ENCODE results near the gene CASP2. TPM values are rescaled to one million over a fixed set of nuclear protein-coding genes. Genes with fewer than 3 reads are reported as not detected.

Gene CASP2
- total RNA-seq, 1 experiment from 2014 or later, result 67.2 TPM

DNA sequence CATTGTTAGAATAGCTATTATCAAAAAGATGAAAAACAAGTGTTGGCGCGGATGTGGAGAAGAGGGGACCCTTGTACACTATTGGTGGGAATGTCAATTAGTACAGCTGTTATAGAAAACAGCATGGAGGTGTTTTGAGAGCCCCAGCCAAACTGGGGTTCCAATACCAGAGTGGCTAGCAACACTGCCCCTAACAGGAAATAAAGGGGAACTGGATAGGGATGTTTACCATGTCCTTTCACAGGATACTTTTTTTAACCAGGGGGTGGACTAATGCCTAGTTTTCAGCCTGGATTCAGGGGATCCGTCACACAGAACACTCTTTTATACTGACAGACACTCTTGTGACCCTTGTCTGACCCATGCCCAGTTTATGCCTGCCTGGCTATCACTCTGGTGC, 31.8 kb upstream of the CASP2 start:
- DNase-seq, result no peak
- BruUV-seq (replicated peaks), result no TSS peak
- no peaks in the 10 kb centered on the region for H4K20me1 ChIP-seq (ENCODE audit: insufficient read depth)
- H3F3A ChIP-seq (ENCODE audit: insufficient read depth, low read depth), result peaks cover 25% of the 10 kb centered on the region
- peaks cover 34% of the 10 kb centered on the region for H3K4me1 ChIP-seq (replicated peaks; ENCODE audit: insufficient read depth)
- no peaks in the 10 kb centered on the region for H3K9me2 ChIP-seq (ENCODE audit: insufficient read depth)
- ChIA-PET POLR2A (ENCODE audit: unreplicated experiment) (interaction anchor here (0.7 kb wide), 2 partner anchors 15 to 70 kb away, joined by 3 to 11 read pairs; no protein-coding TSS in a partner anchor), CTCF (no interaction called here)
- no peak overlapping the region for H3K4me3 ChIP-seq
- H3K9me3 ChIP-seq (ENCODE audit: insufficient read depth, low read depth), result peaks cover 3% of the 10 kb centered on the region; the same call in 1 of the 2 replicates
- H3K79me2 ChIP-seq (ENCODE audit: low read depth), result no peaks in the 10 kb centered on the region
- H2AFZ ChIP-seq, result no peak overlapping the region
- no peaks in the 10 kb centered on the region for H3K36me3 ChIP-seq (ENCODE audit: low read depth)
- TF ChIP-seq, protein P1, sequence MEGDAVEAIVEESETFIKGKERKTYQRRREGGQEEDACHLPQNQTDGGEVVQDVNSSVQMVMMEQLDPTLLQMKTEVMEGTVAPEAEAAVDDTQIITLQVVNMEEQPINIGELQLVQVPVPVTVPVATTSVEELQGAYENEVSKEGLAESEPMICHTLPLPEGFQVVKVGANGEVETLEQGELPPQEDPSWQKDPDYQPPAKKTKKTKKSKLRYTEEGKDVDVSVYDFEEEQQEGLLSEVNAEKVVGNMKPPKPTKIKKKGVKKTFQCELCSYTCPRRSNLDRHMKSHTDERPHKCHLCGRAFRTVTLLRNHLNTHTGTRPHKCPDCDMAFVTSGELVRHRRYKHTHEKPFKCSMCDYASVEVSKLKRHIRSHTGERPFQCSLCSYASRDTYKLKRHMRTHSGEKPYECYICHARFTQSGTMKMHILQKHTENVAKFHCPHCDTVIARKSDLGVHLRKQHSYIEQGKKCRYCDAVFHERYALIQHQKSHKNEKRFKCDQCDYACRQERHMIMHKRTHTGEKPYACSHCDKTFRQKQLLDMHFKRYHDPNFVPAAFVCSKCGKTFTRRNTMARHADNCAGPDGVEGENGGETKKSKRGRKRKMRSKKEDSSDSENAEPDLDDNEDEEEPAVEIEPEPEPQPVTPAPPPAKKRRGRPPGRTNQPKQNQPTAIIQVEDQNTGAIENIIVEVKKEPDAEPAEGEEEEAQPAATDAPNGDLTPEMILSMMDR (conservative IDR thresholded peaks at IDR 0.05), result no peak
- no peak for TF ChIP-seq EZH2 (IDR thresholded peaks at IDR 0.05; ENCODE audit: low read depth)
- no peaks in the 10 kb centered on the region for H3K27me3 ChIP-seq (ENCODE audit: insufficient read depth, low read depth)
- no peak overlapping the region for H3K4me2 ChIP-seq
- no peak overlapping the region for H3K27ac ChIP-seq
- intact Hi-C loops (cut with micrococcal nuclease; ENCODE audit: unreplicated experiment), result no loop called here

DNA sequence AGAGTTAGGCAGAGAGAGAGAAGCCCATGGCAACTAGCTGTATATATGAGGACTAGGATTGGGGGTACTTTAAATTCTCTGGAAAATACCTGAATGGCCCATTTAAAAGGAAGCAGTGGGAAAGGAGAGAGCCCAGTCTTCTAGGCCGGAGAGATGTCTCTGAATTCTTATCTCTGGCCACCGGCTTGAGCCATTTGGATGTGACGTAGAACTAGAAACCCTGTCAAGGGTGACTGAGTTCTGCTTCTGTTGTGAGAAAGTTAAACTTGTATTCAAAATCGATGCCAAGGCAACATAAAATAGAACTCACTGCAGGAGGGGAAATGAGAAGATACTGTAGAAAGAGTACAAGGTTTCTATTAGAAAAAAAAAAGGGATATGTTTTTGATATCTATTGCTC, 31.2 kb upstream of the CASP2 start:
- no peak for DNase-seq
- POLR2A ChIA-PET (ENCODE audit: unreplicated experiment), result interaction anchor here (0.7 kb wide), 2 partner anchors 15 to 69 kb away, joined by 3 to 11 read pairs; no protein-coding TSS in a partner anchor
- H3K27ac ChIP-seq, result no peak overlapping the region
- no peak overlapping the region for H3K4me2 ChIP-seq
- TF ChIP-seq, protein P1 (conservative IDR thresholded peaks at IDR 0.05), result no peak
- TF ChIP-seq EZH2 (IDR thresholded peaks at IDR 0.05; ENCODE audit: low read depth), result no peak
- H3K9me3 ChIP-seq (ENCODE audit: insufficient read depth, low read depth), result peaks cover 3% of the 10 kb centered on the region; the same call in 1 of the 2 replicates
- no peaks in the 10 kb centered on the region for H3K36me3 ChIP-seq (ENCODE audit: low read depth)
- no peak overlapping the region for H2AFZ ChIP-seq
- peaks cover 25% of the 10 kb centered on the region for H3F3A ChIP-seq (ENCODE audit: insufficient read depth, low read depth)
- no peaks in the 10 kb centered on the region for H3K27me3 ChIP-seq (ENCODE audit: insufficient read depth, low read depth)
- H3K79me2 ChIP-seq (ENCODE audit: low read depth), result no peaks in the 10 kb centered on the region
- no peak overlapping the region for H3K4me3 ChIP-seq
- CTCF ChIA-PET, result no interaction called here
- intact Hi-C loops (cut with micrococcal nuclease; ENCODE audit: unreplicated experiment), result no loop called here
- H3K4me1 ChIP-seq (replicated peaks; ENCODE audit: insufficient read depth), result peaks cover 33% of the 10 kb centered on the region
- no peaks in the 10 kb centered on the region for H3K9me2 ChIP-seq (ENCODE audit: insufficient read depth)
- H4K20me1 ChIP-seq (ENCODE audit: insufficient read depth), result no peaks in the 10 kb centered on the region
- BruUV-seq (replicated peaks), result no TSS peak

DNA sequence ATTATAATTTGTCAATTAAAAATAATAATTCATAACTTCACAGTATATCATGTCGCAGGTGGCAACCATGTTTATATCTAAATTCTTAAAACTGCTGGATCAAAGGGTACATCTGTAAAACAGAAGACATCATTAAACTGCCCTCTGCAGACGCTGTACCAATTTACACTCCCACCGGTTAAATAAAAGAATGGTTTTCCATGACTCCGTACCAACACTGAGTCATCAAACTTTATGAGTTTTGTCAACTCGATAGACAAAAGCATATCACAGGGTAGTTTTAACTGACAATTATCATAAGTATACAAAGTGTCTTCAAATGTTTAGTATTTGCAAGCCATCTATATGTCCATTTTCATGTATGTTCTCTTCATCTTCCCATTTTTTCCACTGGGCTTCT, 30.6 kb upstream of the CASP2 start:
- CTCF ChIA-PET, result no interaction called here

More for the DNA sequence above, 30.6 kb upstream of the CASP2 start:
- H3K79me2 ChIP-seq (ENCODE audit: low read depth), result no peaks in the 10 kb centered on the region
- intact Hi-C loops (cut with micrococcal nuclease; ENCODE audit: unreplicated experiment), result no loop called here
- DNase-seq, result no peak
- H3K27me3 ChIP-seq (ENCODE audit: insufficient read depth, low read depth), result no peaks in the 10 kb centered on the region
- no peak overlapping the region for H3K4me2 ChIP-seq
- H3K4me1 ChIP-seq (replicated peaks; ENCODE audit: insufficient read depth), result peaks cover 35% of the 10 kb centered on the region
- no TSS peak for BruUV-seq (replicated peaks)
- peaks cover 3% of the 10 kb centered on the region; the same call in 1 of the 2 replicates for H3K9me3 ChIP-seq (ENCODE audit: insufficient read depth, low read depth)
- H3K4me3 ChIP-seq, result no peak overlapping the region
- H4K20me1 ChIP-seq (ENCODE audit: insufficient read depth), result no peaks in the 10 kb centered on the region
- H3K36me3 ChIP-seq (ENCODE audit: low read depth), result no peaks in the 10 kb centered on the region
- no peaks in the 10 kb centered on the region for H3K9me2 ChIP-seq (ENCODE audit: insufficient read depth)
- no peak for TF ChIP-seq EZH2 (IDR thresholded peaks at IDR 0.05; ENCODE audit: low read depth)
- TF ChIP-seq, protein P1 (conservative IDR thresholded peaks at IDR 0.05), result no peak
- no peak overlapping the region for H3K27ac ChIP-seq
- no peak overlapping the region for H2AFZ ChIP-seq
- POLR2A ChIA-PET (ENCODE audit: unreplicated experiment), result no interaction called here
- H3F3A ChIP-seq (ENCODE audit: insufficient read depth, low read depth), result peaks cover 25% of the 10 kb centered on the region
